ENCODE results near the gene AGAP1.

Gene AGAP1

GRCh38 chr2:235848055-235848454, 354.2 kb downstream of the AGAP1 start:
- H3K4me3 ChIP-seq (replicated peaks in 1 of 2; ENCODE audit: low read depth in 2 of 2, low read length in 2 of 2), result no peak overlapping the region
- no peak for TF ChIP-seq CTCF (IDR thresholded peaks at IDR 0.05; ENCODE audit: low read depth, low read length)
- DNase-seq (ENCODE audit: low read depth in 2 of 2), result no peak

- H3K4me3 ChIP-seq (replicated peaks in 1 of 2; ENCODE audit: low read depth in 2 of 2, low read length in 2 of 2), result no peak overlapping the region
- no peak for TF ChIP-seq CTCF (IDR thresholded peaks at IDR 0.05; ENCODE audit: low read depth, low read length)
- no peak for DNase-seq (ENCODE audit: low read depth in 2 of 2)
Observed at GRCh38 chr2:235848946-235849345, 355.1 kb downstream of the AGAP1 start.

GRCh38 chr2:235849489-235849888, 355.6 kb downstream of the AGAP1 start:
- DNase-seq (ENCODE audit: low read depth in 2 of 2), result no peak
- H3K4me3 ChIP-seq (replicated peaks in 1 of 2; ENCODE audit: low read depth in 2 of 2, low read length in 2 of 2), result no peak overlapping the region
- no peak for TF ChIP-seq CTCF (IDR thresholded peaks at IDR 0.05; ENCODE audit: low read depth, low read length)

- DNase-seq (ENCODE audit: low read depth in 2 of 2), result no peak
- H3K4me3 ChIP-seq (replicated peaks in 1 of 2; ENCODE audit: low read depth in 2 of 2, low read length in 2 of 2), result no peak overlapping the region
- no peak for TF ChIP-seq CTCF (IDR thresholded peaks at IDR 0.05; ENCODE audit: low read depth, low read length)
Observed at GRCh38 chr2:235850289-235850688, 356.4 kb downstream of the AGAP1 start.

- no peak for TF ChIP-seq CTCF (IDR thresholded peaks at IDR 0.05; ENCODE audit: low read depth, low read length)
- H3K4me3 ChIP-seq (replicated peaks in 1 of 2; ENCODE audit: low read depth in 2 of 2, low read length in 2 of 2), result no peak overlapping the region
- no peak for DNase-seq (ENCODE audit: low read depth in 2 of 2)
Observed at GRCh38 chr2:235850771-235851551, 357.1 kb downstream of the AGAP1 start.

GRCh38 chr2:235851828-235852525, 358.1 kb downstream of the AGAP1 start:
- no peak for DNase-seq (ENCODE audit: low read depth in 2 of 2)
- no peak overlapping the region for H3K4me3 ChIP-seq (replicated peaks in 1 of 2; ENCODE audit: low read depth in 2 of 2, low read length in 2 of 2)
- TF ChIP-seq CTCF (IDR thresholded peaks at IDR 0.05; ENCODE audit: low read depth, low read length), result no peak

Measured in cardiac fibroblast (primary cell).